Measurements from ENCODE around the gene EYS.

GRCh38 chr6:64233746-64234145 lies 1473.3 kb downstream of the EYS start:
- TF ChIP-seq CTCF (IDR thresholded peaks at IDR 0.05), result no peak
- TF ChIP-seq POLR2AphosphoS5 (IDR thresholded peaks at IDR 0.05), result no peak
- TF ChIP-seq POLR2A (IDR thresholded peaks at IDR 0.05), result no peak
- TF ChIP-seq EP300 (IDR thresholded peaks at IDR 0.05), result no peak
